ENCODE measurements around the gene ALDH1L1. TPM values are rescaled to one million over a fixed set of nuclear protein-coding genes. Genes with fewer than 3 reads are reported as not detected.

The ALDH1L1 gene
- total RNA-seq, 1 experiment from 2014 or later = not detected

GRCh38 chr3:126184465-126185000 is 4.1 kb upstream of the ALDH1L1 start:
- H3K4me1 ChIP-seq (replicated peaks) = no peaks in the 10 kb centered on the region
- no peaks in the 10 kb centered on the region for H3K36me3 ChIP-seq
- no peaks in the 10 kb centered on the region for H3K9me3 ChIP-seq (replicated peaks)
- H3K4me3 ChIP-seq = no peak overlapping the region
- peaks cover 29% of the 10 kb centered on the region for H3K27me3 ChIP-seq (replicated peaks)
- no peak for DNase-seq (ENCODE audit: low read depth in 1 of 2, low spot score in 2 of 2)
- no peak overlapping the region for H3K27ac ChIP-seq

- Histone ChIP-seq H3K4me1 (replicated peaks) (no peaks in the 10 kb centered on the region), H3K27ac (no peak overlapping the region), H3K36me3 (no peaks in the 10 kb centered on the region), H3K4me3 (no peak overlapping the region), H3K9me3 (replicated peaks) (no peaks in the 10 kb centered on the region), H3K27me3 (replicated peaks) (peaks cover 37% of the 10 kb centered on the region)
- no peak for DNase-seq (ENCODE audit: low read depth in 1 of 2, low spot score in 2 of 2)
Observed at GRCh38 chr3:126181398-126181725, 976 bp upstream of the ALDH1L1 start.

GRCh38 chr3:126179825-126180476 is 435 bp downstream of the ALDH1L1 start:
- Histone ChIP-seq H3K4me3 (no peak overlapping the region), H3K36me3 (no peaks in the 10 kb centered on the region), H3K9me3 (replicated peaks) (no peaks in the 10 kb centered on the region), H3K27ac (no peak overlapping the region), H3K27me3 (replicated peaks) (peaks cover 46% of the 10 kb centered on the region), H3K4me1 (replicated peaks) (no peaks in the 10 kb centered on the region)
- DNase-seq (ENCODE audit: low read depth in 1 of 2, low spot score in 2 of 2) = no peak

GRCh38 chr3:126170073-126170777 is 10.2 kb downstream of the ALDH1L1 start:
- no peak overlapping the region for H3K27ac ChIP-seq
- H3K9me3 ChIP-seq (replicated peaks) = no peaks in the 10 kb centered on the region
- no peaks in the 10 kb centered on the region for H3K4me1 ChIP-seq (replicated peaks)
- no peak for DNase-seq (ENCODE audit: low read depth in 1 of 2, low spot score in 2 of 2)
- no peaks in the 10 kb centered on the region for H3K36me3 ChIP-seq
- peaks cover 24% of the 10 kb centered on the region for H3K27me3 ChIP-seq (replicated peaks)
- no peak overlapping the region for H3K4me3 ChIP-seq

- Histone ChIP-seq H3K27me3 (replicated peaks) (peaks cover 30% of the 10 kb centered on the region), H3K4me3 (no peak overlapping the region), H3K36me3 (no peaks in the 10 kb centered on the region), H3K9me3 (replicated peaks) (no peaks in the 10 kb centered on the region), H3K27ac (no peak overlapping the region), H3K4me1 (replicated peaks) (no peaks in the 10 kb centered on the region)
- DNase-seq (ENCODE audit: low read depth in 1 of 2, low spot score in 2 of 2) = no peak
Observed at GRCh38 chr3:126167566-126167965, 12.8 kb downstream of the ALDH1L1 start.

GRCh38 chr3:126166009-126166408 is 14.4 kb downstream of the ALDH1L1 start:
- no peak overlapping the region for H3K27ac ChIP-seq
- no peak overlapping the region for H3K4me3 ChIP-seq
- no peaks in the 10 kb centered on the region for H3K4me1 ChIP-seq (replicated peaks)
- DNase-seq (ENCODE audit: low read depth in 1 of 2, low spot score in 2 of 2) = no peak
- no peaks in the 10 kb centered on the region for H3K36me3 ChIP-seq
- no peaks in the 10 kb centered on the region for H3K9me3 ChIP-seq (replicated peaks)
- peaks cover 30% of the 10 kb centered on the region for H3K27me3 ChIP-seq (replicated peaks)

- Histone ChIP-seq H3K27ac (no peak overlapping the region), H3K4me3 (no peak overlapping the region), H3K9me3 (replicated peaks) (no peaks in the 10 kb centered on the region), H3K36me3 (no peaks in the 10 kb centered on the region), H3K27me3 (replicated peaks) (peaks cover 9% of the 10 kb centered on the region), H3K4me1 (replicated peaks) (no peaks in the 10 kb centered on the region)
- no peak for DNase-seq (ENCODE audit: low read depth in 1 of 2, low spot score in 2 of 2)
Observed at GRCh38 chr3:126161309-126161708, 19.1 kb downstream of the ALDH1L1 start.

GRCh38 chr3:126160243-126161210 is 19.9 kb downstream of the ALDH1L1 start:
- Histone ChIP-seq H3K36me3 (no peaks in the 10 kb centered on the region), H3K9me3 (replicated peaks) (no peaks in the 10 kb centered on the region), H3K27me3 (replicated peaks) (peaks cover 6% of the 10 kb centered on the region), H3K27ac (no peak overlapping the region), H3K4me1 (replicated peaks) (no peaks in the 10 kb centered on the region), H3K4me3 (no peak overlapping the region)
- no peak for DNase-seq (ENCODE audit: low read depth in 1 of 2, low spot score in 2 of 2)

GRCh38 chr3:126159476-126159875 is 20.9 kb downstream of the ALDH1L1 start:
- H3K27ac ChIP-seq = no peak overlapping the region
- peaks cover under 1% of the 10 kb centered on the region; the same call in 1 of the 2 replicates for H3K27me3 ChIP-seq (replicated peaks)
- H3K4me1 ChIP-seq (replicated peaks) = no peaks in the 10 kb centered on the region
- H3K9me3 ChIP-seq (replicated peaks) = no peaks in the 10 kb centered on the region
- H3K4me3 ChIP-seq = no peak overlapping the region
- DNase-seq (ENCODE audit: low read depth in 1 of 2, low spot score in 2 of 2) = no peak
- no peaks in the 10 kb centered on the region for H3K36me3 ChIP-seq

- no peaks in the 10 kb centered on the region for H3K36me3 ChIP-seq
- no peak for DNase-seq (ENCODE audit: low read depth in 1 of 2, low spot score in 2 of 2)
- H3K27ac ChIP-seq = no peak overlapping the region
- no peak overlapping the region for H3K4me3 ChIP-seq
- H3K9me3 ChIP-seq (replicated peaks) = no peaks in the 10 kb centered on the region
- no peaks in the 10 kb centered on the region for H3K4me1 ChIP-seq (replicated peaks)
- no peaks in the 10 kb centered on the region for H3K27me3 ChIP-seq (replicated peaks)
Observed at GRCh38 chr3:126158912-126159454, 21.4 kb downstream of the ALDH1L1 start.

- no peaks in the 10 kb centered on the region for H3K36me3 ChIP-seq
- no peak overlapping the region for H3K27ac ChIP-seq
- no peaks in the 10 kb centered on the region for H3K27me3 ChIP-seq (replicated peaks)
- no peak for DNase-seq (ENCODE audit: low read depth in 1 of 2, low spot score in 2 of 2)
- H3K9me3 ChIP-seq (replicated peaks) = no peaks in the 10 kb centered on the region
- no peaks in the 10 kb centered on the region for H3K4me1 ChIP-seq (replicated peaks)
- H3K4me3 ChIP-seq = no peak overlapping the region
Observed at GRCh38 chr3:126158016-126158911, 22.1 kb downstream of the ALDH1L1 start.

- Histone ChIP-seq H3K27me3 (replicated peaks) (no peaks in the 10 kb centered on the region), H3K4me3 (no peak overlapping the region), H3K4me1 (replicated peaks) (no peaks in the 10 kb centered on the region), H3K27ac (no peak overlapping the region), H3K9me3 (replicated peaks) (no peaks in the 10 kb centered on the region), H3K36me3 (no peaks in the 10 kb centered on the region)
- DNase-seq (ENCODE audit: low read depth in 1 of 2, low spot score in 2 of 2) = no peak
Observed at GRCh38 chr3:126157083-126157768, 23.2 kb downstream of the ALDH1L1 start.

Measured in SJSA1 (cell line).